Upper lobe of left lung (tissue), 6 donors: ENCODE measurements around the gene PMPCA. TPM values are rescaled to one million over a fixed set of nuclear protein-coding genes. Genes with fewer than 3 reads are reported as not detected.
A peak's percentile ranks its signal among the peaks of the same experiment; 100 is the strongest.

ENCODE experiments used
- ATAC-seq, 2 donors: fragments of 200-7000 bp; cut with Tn5 transposase; one replicate each; pipeline ENCODE4 v1.9.1; 2022; ENCODE audit warnings: mild to moderate bottlenecking in 2 of 2, moderate library complexity in 2 of 2; ENCODE audit not compliant: low FRiP score in 2 of 2
- DNase-seq, 2 donors: peaks; one replicate each; pipeline ENCODE4 v3.0.0-alpha.2; 2019 to 2020
- H3K27ac ChIP-seq, 4 donors: fragments of 200-600 bp; sonication (generic); one replicate each; pipeline ENCODE4 v1.5.1; 2016 to 2019
- H3K27me3 ChIP-seq, 4 donors: fragments of 200-600 bp; sonication (generic); one replicate each; pipeline ENCODE4 v1.5.1; 2017 to 2019
- H3K36me3 ChIP-seq, 4 donors: fragments of 200-600 bp; sonication (generic); one replicate each; pipeline ENCODE4 v1.5.1; 2016 to 2019
- H3K4me1 ChIP-seq, 4 donors: fragments of 200-600 bp; sonication (generic); one replicate each; pipeline ENCODE4 v1.5.1; 2018 to 2019
- H3K4me3 ChIP-seq, 4 donors: fragments of 200-600 bp; sonication (generic); one replicate each; pipeline ENCODE4 v1.5.1; 2017 to 2019; ENCODE audit warnings: mild to moderate bottlenecking in 2 of 4, moderate library complexity in 1 of 4
- H3K9me3 ChIP-seq, 4 donors: fragments of 200-600 bp; sonication (generic); one replicate each; pipeline ENCODE4 v1.5.1; 2018 to 2019
- CTCF ChIP-seq, 6 experiments: fragments of 450-650 bp in 4 of 6; fragments of 200-600 bp in 2 of 6; sonication (generic) in 2 of 6; IDR thresholded peaks; one replicate each; pipeline ENCODE4 v1.5.1; 2016 to 2019; ENCODE audit warnings: antibody characterized with exemption in 6 of 6
- EP300 ChIP-seq, 4 donors: sonication (generic); formaldehyde crosslinking; IDR thresholded peaks; one replicate each; pipeline ENCODE4 v1.5.1; 2017; ENCODE audit warnings: antibody characterized with exemption in 4 of 4, control low read depth in 2 of 4
- POLR2A ChIP-seq, 4 donors: fragments of 450-650 bp; IDR thresholded peaks; one replicate each; pipeline ENCODE4 v1.5.1; 2016 to 2017; ENCODE audit warnings: antibody characterized with exemption in 4 of 4, mild to moderate bottlenecking in 2 of 4
- POLR2AphosphoS5 ChIP-seq, 2 donors: sonication (generic); formaldehyde crosslinking; IDR thresholded peaks; one replicate each; pipeline ENCODE4 v1.5.1; 2017; ENCODE audit warnings: antibody characterized with exemption in 2 of 2
- WGBS, 2 donors: methylation state at CpG; one replicate each; pipeline ENCODE4 v1.1.5; 2017 to 2018; 5-methylcytosine and 5-hydroxymethylcytosine counted together
- total RNA-seq, 6 donors: library from RNA; depleted of rRNA in 4 of 6; stranded (reverse); fragments of >200 nt in 4 of 6; gene quantifications; one replicate each; pipeline versions ENCODE4 v1.1.0 to v1.2.1, GENCODE V29; 2016 to 2021
- donor health status: DM: no; HTN: no; CAD: no; lungs with moderate emphysema.
- donor health status: DM: no; HTN: yes; CAD: no; lungs with severe emphysema.

Gene PMPCA
- total RNA-seq, 6 donors from 2014 or later, result 30.4 to 48.2 (median 41.0) TPM

- Histone ChIP-seq H3K36me3 (peaks cover 33 to 100% (median 92%) of the 10 kb centered on the region in 4 donors), H3K27me3 (no peaks in the 10 kb centered on the region), H3K4me1 (no peaks in the 10 kb centered on the region), H3K27ac (no peak overlapping the region), H3K9me3 (no peaks in the 10 kb centered on the region), H3K4me3 (no peak overlapping the region)
- WGBS, 2 donors, result 95% methylated on average over 27 of the region's 27 CpGs
- ATAC-seq, result no peak
- peak in 1 of 2 donors; percentile 54 for DNase-seq
- TF ChIP-seq POLR2AphosphoS5 (IDR thresholded peaks at IDR 0.05) (no peak), POLR2A (IDR thresholded peaks at IDR 0.05) (no peak), CTCF (IDR thresholded peaks at IDR 0.05) (no peak), EP300 (IDR thresholded peaks at IDR 0.05) (no peak)
Observed at GRCh38 chr9:136447173-136447778, 36.8 kb downstream of the PMPCA start.

DNA sequence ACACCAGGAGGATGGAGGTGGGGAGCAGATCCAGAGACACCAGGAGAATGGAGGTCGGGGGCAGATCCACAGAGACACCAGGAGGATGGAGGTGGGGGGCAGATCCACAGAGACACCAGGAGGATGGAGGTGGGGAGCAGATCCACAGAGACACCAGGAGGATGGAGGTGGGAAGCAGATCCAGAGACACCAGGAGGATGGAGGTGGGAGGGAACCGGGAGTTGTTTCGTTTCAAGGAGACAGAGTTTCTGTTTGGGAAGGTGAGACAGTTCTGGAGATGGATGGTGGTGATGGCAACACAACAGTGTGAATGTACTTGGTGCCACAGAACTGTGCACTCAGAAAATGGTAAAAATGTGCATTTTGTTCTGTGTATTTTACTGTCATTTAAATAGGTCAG lies 38.2 kb downstream of the PMPCA start:
- Histone ChIP-seq H3K36me3 (peaks cover 37 to 100% (median 86%) of the 10 kb centered on the region in 4 donors), H3K27ac (no peak overlapping the region), H3K27me3 (no peaks in the 10 kb centered on the region), H3K4me1 (no peaks in the 10 kb centered on the region), H3K4me3 (no peak overlapping the region), H3K9me3 (no peaks in the 10 kb centered on the region)
- TF ChIP-seq POLR2A (IDR thresholded peaks at IDR 0.05), result no peak
- no peak for TF ChIP-seq EP300 (IDR thresholded peaks at IDR 0.05)
- TF ChIP-seq CTCF (IDR thresholded peaks at IDR 0.05), result no peak
- no peak for TF ChIP-seq POLR2AphosphoS5 (IDR thresholded peaks at IDR 0.05)
- no peak for ATAC-seq
- no peak for DNase-seq
- WGBS, 2 donors, result 94% methylated on average over 3 of the region's 3 CpGs

- WGBS, 2 donors, result 94 to 95% methylated on average over 26 of the region's 26 CpGs
- ATAC-seq (no peak), DNase-seq (no peak)
- Histone ChIP-seq H3K4me3 (no peak overlapping the region), H3K36me3 (peaks cover 46 to 100% (median 88%) of the 10 kb centered on the region in 4 donors), H3K4me1 (no peaks in the 10 kb centered on the region), H3K27me3 (no peaks in the 10 kb centered on the region), H3K27ac (no peak overlapping the region), H3K9me3 (no peaks in the 10 kb centered on the region)
- TF ChIP-seq POLR2A (IDR thresholded peaks at IDR 0.05), result no peak
Observed at GRCh38 chr9:136451221-136451877, 40.9 kb downstream of the PMPCA start.

GRCh38 chr9:136453326-136453725 lies 42.9 kb downstream of the PMPCA start:
- Histone ChIP-seq H3K9me3 (no peaks in the 10 kb centered on the region), H3K27me3 (no peaks in the 10 kb centered on the region), H3K4me1 (no peaks in the 10 kb centered on the region), H3K27ac (no peak overlapping the region), H3K36me3 (peaks cover 51 to 100% (median 87%) of the 10 kb centered on the region in 4 donors), H3K4me3 (no peak overlapping the region)
- ATAC-seq (no peak), DNase-seq (no peak)
- TF ChIP-seq POLR2A (IDR thresholded peaks at IDR 0.05) (no peak), EP300 (IDR thresholded peaks at IDR 0.05) (no peak), POLR2AphosphoS5 (IDR thresholded peaks at IDR 0.05) (no peak), CTCF (IDR thresholded peaks at IDR 0.05) (no peak)
- 92 to 94% methylated on average over 11 of the region's 11 CpGs for WGBS, 2 donors

DNA sequence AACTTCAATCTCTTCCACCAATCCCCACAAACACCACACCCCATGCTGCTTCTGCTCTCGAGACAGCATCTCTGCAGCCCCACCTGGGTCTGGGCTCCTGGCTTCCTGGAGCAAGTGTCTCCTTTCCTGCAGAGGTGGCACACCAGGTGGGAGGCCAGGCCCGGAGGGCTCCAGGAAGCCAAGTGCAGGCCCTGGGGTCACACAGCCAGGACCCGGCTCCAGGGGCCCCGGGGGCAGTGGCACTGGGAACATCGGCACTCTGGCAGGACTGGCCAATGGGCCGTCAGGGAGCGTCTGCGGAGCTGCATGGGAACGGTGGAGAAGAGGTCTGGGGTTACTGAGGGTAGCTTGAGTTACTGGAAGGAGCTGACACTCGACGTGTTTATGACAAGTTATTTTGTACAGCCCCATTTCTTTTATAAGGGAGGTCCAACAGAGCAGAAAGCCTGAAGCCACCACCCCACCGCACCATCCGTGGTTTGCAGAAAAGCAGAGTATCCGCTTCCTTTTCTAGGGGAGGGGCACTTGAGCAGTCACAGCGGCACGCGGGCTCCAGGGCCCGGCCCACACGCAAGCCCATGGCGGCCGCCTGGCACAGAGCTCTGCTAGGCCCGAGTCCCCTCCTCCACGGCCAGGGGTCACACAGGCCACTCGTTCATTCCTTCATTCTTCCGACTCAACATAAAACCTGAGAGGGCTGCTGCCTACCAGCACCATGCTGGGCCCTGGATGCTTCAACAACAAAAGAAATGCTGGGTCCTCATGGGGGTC lies 43.8 kb downstream of the PMPCA start:
- ATAC-seq, result peak in 1 of 2 donors; percentile 6
- H3K36me3 ChIP-seq, result peaks cover 59 to 100% (median 89%) of the 10 kb centered on the region in 4 donors
- WGBS, 2 donors, result 86 to 94% methylated on average over 24 to 25 of the region's 25 CpGs
- no peak overlapping the region for H3K27ac ChIP-seq
- no peaks in the 10 kb centered on the region for H3K9me3 ChIP-seq
- H3K4me3 ChIP-seq, result no peak overlapping the region
- H3K4me1 ChIP-seq, result no peaks in the 10 kb centered on the region
- no peaks in the 10 kb centered on the region for H3K27me3 ChIP-seq
- TF ChIP-seq POLR2AphosphoS5 (IDR thresholded peaks at IDR 0.05) (no peak), POLR2A (IDR thresholded peaks at IDR 0.05) (no peak), CTCF (IDR thresholded peaks at IDR 0.05) (no peak), EP300 (IDR thresholded peaks at IDR 0.05) (no peak)
- no peak for DNase-seq
